Measurements from ENCODE around the gene TEN1.
"Not testable (repeated sequence)": the region's sequence is repeated elsewhere in the genome, so short reads cannot be mapped to it uniquely, and the experiment has no call there.

TEN1 gene

GRCh38 chr17:75978938-75979704, at the start of gene TEN1, which contains the start of gene ACOX1:
Gene TEN1 (plus strand): TSS chr17:75979240. CDS start chr17:75986193, 6,953 bp downstream.
Gene ACOX1 (minus strand): TSS chr17:75979166. CDS start chr17:75979073, 93 bp downstream.
- DNase-seq, result peak; percentile 62 to 99 (median 96)

- no peak for DNase-seq
Measured at GRCh38 chr17:75931062-75931461, 48.0 kb upstream of the TEN1 start.

- no peak for DNase-seq
Measured at GRCh38 chr17:75932852-75933251, 46.2 kb upstream of the TEN1 start.

GRCh38 chr17:75933808-75934207, 45.2 kb upstream of the TEN1 start:
- DNase-seq, result no peak

GRCh38 chr17:75937652-75938051, 41.4 kb upstream of the TEN1 start:
- DNase-seq, result no peak

GRCh38 chr17:75940727-75941441, 38.2 kb upstream of the TEN1 start, which contains the start of gene FBF1:
Gene FBF1 (minus strand): TSS chr17:75941042. CDS start chr17:75938149, 2,893 bp downstream.
- DNase-seq, result peak; percentile 66 to 98 (median 92)

- no peak for DNase-seq
Measured at GRCh38 chr17:75941442-75941819, 37.6 kb upstream of the TEN1 start.

GRCh38 chr17:75942473-75942872, 36.6 kb upstream of the TEN1 start:
- no peak for DNase-seq

GRCh38 chr17:75943491-75943890, 35.5 kb upstream of the TEN1 start:
- no peak for DNase-seq

- DNase-seq, result no peak
Measured at GRCh38 chr17:75945211-75945610, 33.8 kb upstream of the TEN1 start.

- DNase-seq, result no peak
Measured at GRCh38 chr17:75950421-75950820, 28.6 kb upstream of the TEN1 start.

GRCh38 chr17:75950855-75951554, 28.0 kb upstream of the TEN1 start:
- peak in 9 of 56 donors; percentile 1 to 33 (median 8) for DNase-seq

- no peak for DNase-seq
Measured at GRCh38 chr17:75959051-75959838, 19.8 kb upstream of the TEN1 start.

GRCh38 chr17:75959839-75960511, 19.1 kb upstream of the TEN1 start:
- no peak for DNase-seq

- DNase-seq, result no peak
Measured at GRCh38 chr17:75965468-75965867, 13.6 kb upstream of the TEN1 start.

GRCh38 chr17:75969044-75969443, 10.0 kb upstream of the TEN1 start:
- not testable (repeated sequence) for DNase-seq

- DNase-seq, result no peak
Measured at GRCh38 chr17:75970011-75970523, 9.0 kb upstream of the TEN1 start.

- DNase-seq, result no peak
Measured at GRCh38 chr17:75970626-75971025, 8.4 kb upstream of the TEN1 start.

GRCh38 chr17:75975187-75975586, 3.9 kb upstream of the TEN1 start:
- not testable (repeated sequence) for DNase-seq

GRCh38 chr17:75975757-75976174, 3.3 kb upstream of the TEN1 start:
- no peak for DNase-seq
